SK-N-SH treated with all-trans-retinoic acid at 6 μM for 48 hours (cell line): ENCODE measurements around the gene SNRPN.
"Not testable (repeated sequence)": the region's sequence is repeated elsewhere in the genome, so short reads cannot be mapped to it uniquely, and the experiment has no call there.

Source experiments
- ATAC-seq: fragments of 200-7000 bp; cut with Tn5 transposase; 3 replicates; pipeline ENCODE4 v1.9.1; 2020; ENCODE audit warnings: mild to moderate bottlenecking, moderate library complexity
- BACH2 ChIP-seq: fragments of 250-450 bp; sonication (Bioruptor Pico); IDR thresholded peaks from 2 replicates; pipeline ENCODE4 v1.9.0; 2021; ENCODE audit warnings: mild to moderate bottlenecking, borderline replicate concordance
- CREB5 ChIP-seq: fragments of 250-450 bp; sonication (Bioruptor Pico); IDR thresholded peaks from 2 replicates; pipeline ENCODE4 v1.5.1; 2020; ENCODE audit warnings: low read depth, mild to moderate bottlenecking, moderate library complexity
- CSDC2 ChIP-seq: fragments of 250-450 bp; sonication (Bioruptor Pico); IDR thresholded peaks from 2 replicates; pipeline ENCODE4 v1.5.0; 2020; ENCODE audit warnings: mild to moderate bottlenecking, moderate library complexity
- CSRNP3 ChIP-seq: fragments of 250-450 bp; sonication (Bioruptor Pico); IDR thresholded peaks from 2 replicates; pipeline ENCODE4 v1.5.1; 2021; ENCODE audit warnings: mild to moderate bottlenecking, moderate library complexity
- ESRRG ChIP-seq: fragments of 250-450 bp; sonication (Bioruptor Pico); IDR thresholded peaks from 2 replicates; pipeline ENCODE4 v1.6.1; 2021; ENCODE audit warnings: mild to moderate bottlenecking
- GLIS3 ChIP-seq: fragments of 250-450 bp; sonication (Bioruptor Pico); IDR thresholded peaks from 2 replicates; pipeline ENCODE4 v1.5.0; 2020; ENCODE audit warnings: mild to moderate bottlenecking, moderate library complexity
- ISL1 ChIP-seq: fragments of 250-450 bp; sonication (Bioruptor Pico); IDR thresholded peaks from 2 replicates; pipeline ENCODE4 v2.1.2; 2022; ENCODE audit warnings: mild to moderate bottlenecking, moderate library complexity
- OSR1 ChIP-seq: fragments of 250-450 bp; sonication (Bioruptor Pico); IDR thresholded peaks from 2 replicates; pipeline ENCODE4 v1.8.0; 2022; ENCODE audit warnings: moderate library complexity, mild to moderate bottlenecking, inconsistent platforms
- PATZ1 ChIP-seq: fragments of 250-450 bp; sonication (Bioruptor Pico); IDR thresholded peaks from 2 replicates; pipeline ENCODE4 v1.8.0; 2020; ENCODE audit warnings: mild to moderate bottlenecking, moderate library complexity, borderline replicate concordance
- POU6F1 ChIP-seq: fragments of 250-450 bp; sonication (Bioruptor Pico); IDR thresholded peaks from 2 replicates; pipeline ENCODE4 v1.8.0; 2021; ENCODE audit warnings: low read depth, mild to moderate bottlenecking, moderate library complexity, borderline replicate concordance
- PPARA ChIP-seq: fragments of 250-450 bp; sonication (Bioruptor Pico); IDR thresholded peaks from 2 replicates; pipeline ENCODE4 v1.5.0; 2020; ENCODE audit warnings: mild to moderate bottlenecking, borderline replicate concordance
- SNAI2 ChIP-seq: fragments of 250-450 bp; sonication (Bioruptor Pico); IDR thresholded peaks from 2 replicates; pipeline ENCODE4 v1.5.0; 2020; ENCODE audit warnings: mild to moderate bottlenecking, moderate library complexity
- TCF4 ChIP-seq: fragments of 250-450 bp; sonication (Bioruptor Pico); IDR thresholded peaks from 2 replicates; pipeline ENCODE4 v1.8.0; 2021; ENCODE audit warnings: mild to moderate bottlenecking, moderate library complexity, borderline replicate concordance
- TOX ChIP-seq: fragments of 250-450 bp; sonication (Bioruptor Pico); IDR thresholded peaks from 2 replicates; pipeline ENCODE4 v1.8.0; 2021; ENCODE audit warnings: mild to moderate bottlenecking, moderate library complexity, borderline replicate concordance
- TSHZ2 ChIP-seq: fragments of 250-450 bp; sonication (Bioruptor Pico); IDR thresholded peaks from 2 replicates; pipeline ENCODE4 v1.5.0; 2020; ENCODE audit warnings: mild to moderate bottlenecking, moderate library complexity
- ZC3H10 ChIP-seq: fragments of 250-450 bp; sonication (Bioruptor Pico); IDR thresholded peaks from 2 replicates; pipeline ENCODE4 v1.5.1; 2021; ENCODE audit warnings: mild to moderate bottlenecking, moderate library complexity
- ZFP3 ChIP-seq: fragments of 250-450 bp; sonication (Bioruptor Pico); IDR thresholded peaks from 2 replicates; pipeline ENCODE4 v1.5.0; 2020; ENCODE audit warnings: mild to moderate bottlenecking, moderate library complexity
- ZFP30 ChIP-seq: fragments of 450-650 bp; formaldehyde crosslinking; IDR thresholded peaks from 2 replicates; pipeline ENCODE4 v1.5.0; 2022; ENCODE audit warnings: mild to moderate bottlenecking, moderate library complexity
- ZNF70 ChIP-seq: fragments of 450-650 bp; formaldehyde crosslinking; IDR thresholded peaks from 2 replicates; pipeline ENCODE4 v1.5.0; 2020; ENCODE audit warnings: mild to moderate bottlenecking, moderate library complexity

Gene SNRPN

GRCh38 chr15:24971772-24972171, 17.0 kb downstream of the SNRPN start:
- ATAC-seq = no peak
- TF ChIP-seq CSRNP3 (CRISPR knock-in tag) (no peak), TCF4 (CRISPR knock-in tag) (no peak), CSDC2 (no peak), ZFP30 (CRISPR knock-in tag) (no peak), OSR1 (CRISPR knock-in tag) (no peak), PATZ1 (no peak), ESRRG (CRISPR knock-in tag) (no peak), BACH2 (no peak), GLIS3 (CRISPR knock-in tag) (no peak)

GRCh38 chr15:24972707-24973106, 17.9 kb downstream of the SNRPN start:
- not testable (repeated sequence) for ATAC-seq

- ATAC-seq = no peak
- TF ChIP-seq TCF4 (CRISPR knock-in tag) (no peak), ISL1 (CRISPR knock-in tag) (no peak), OSR1 (CRISPR knock-in tag) (no peak), CSDC2 (no peak), ZNF70 (CRISPR knock-in tag) (no peak), POU6F1 (CRISPR knock-in tag) (no peak), TOX (CRISPR knock-in tag) (no peak), TSHZ2 (CRISPR knock-in tag) (no peak)
These were observed 22.1 kb downstream of the SNRPN start for GRCh38 chr15:24976932-24977331.

GRCh38 chr15:24977686-24978085, 22.9 kb downstream of the SNRPN start:
- no peak for ATAC-seq
- TF ChIP-seq ZNF70 (CRISPR knock-in tag) (no peak), ZFP3 (no peak), TCF4 (CRISPR knock-in tag) (no peak), TSHZ2 (CRISPR knock-in tag) (no peak), CSRNP3 (CRISPR knock-in tag) (no peak), CREB5 (CRISPR knock-in tag) (no peak), BACH2 (no peak), ZC3H10 (CRISPR knock-in tag) (no peak), CSDC2 (no peak), PPARA (CRISPR knock-in tag) (no peak), SNAI2 (no peak), ISL1 (CRISPR knock-in tag) (no peak)
